ENCODE data around the gene IMP4. TPM values are rescaled to one million over a fixed set of nuclear protein-coding genes. Genes with fewer than 3 reads are reported as not detected.

The IMP4 gene
- total RNA-seq, 3 donors from 2014 or later = 94.7 to 114 (median 113) TPM

DNA sequence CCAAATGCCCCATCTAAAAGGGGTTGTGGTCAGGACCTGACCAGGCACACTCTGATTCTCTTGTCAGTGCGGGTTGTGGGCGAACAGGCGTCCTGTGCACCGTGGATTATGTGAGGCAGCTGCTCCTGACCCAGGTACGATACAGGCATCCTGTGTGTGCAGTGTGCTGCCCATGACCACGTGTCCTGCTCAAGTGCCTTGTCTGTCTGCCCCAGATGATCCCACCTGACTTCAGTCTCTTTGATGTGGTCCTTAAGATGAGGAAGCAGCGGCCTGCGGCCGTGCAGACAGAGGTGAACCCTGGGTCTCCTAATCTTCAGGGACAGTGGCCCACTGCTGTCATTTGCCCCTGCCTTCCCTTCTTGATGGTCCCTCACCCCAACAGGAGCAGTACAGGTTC is 27.8 kb downstream of the IMP4 start:
- no peaks in the 10 kb centered on the region for H3K9me3 ChIP-seq
- H3K4me1 ChIP-seq = peaks cover 0 to 7% of the 10 kb centered on the region in 2 donors
- TF ChIP-seq POLR2AphosphoS5 (IDR thresholded peaks at IDR 0.05) (no peak), POLR2A (IDR thresholded peaks at IDR 0.05) (no peak)
- TF ChIP-seq, protein P1, sequence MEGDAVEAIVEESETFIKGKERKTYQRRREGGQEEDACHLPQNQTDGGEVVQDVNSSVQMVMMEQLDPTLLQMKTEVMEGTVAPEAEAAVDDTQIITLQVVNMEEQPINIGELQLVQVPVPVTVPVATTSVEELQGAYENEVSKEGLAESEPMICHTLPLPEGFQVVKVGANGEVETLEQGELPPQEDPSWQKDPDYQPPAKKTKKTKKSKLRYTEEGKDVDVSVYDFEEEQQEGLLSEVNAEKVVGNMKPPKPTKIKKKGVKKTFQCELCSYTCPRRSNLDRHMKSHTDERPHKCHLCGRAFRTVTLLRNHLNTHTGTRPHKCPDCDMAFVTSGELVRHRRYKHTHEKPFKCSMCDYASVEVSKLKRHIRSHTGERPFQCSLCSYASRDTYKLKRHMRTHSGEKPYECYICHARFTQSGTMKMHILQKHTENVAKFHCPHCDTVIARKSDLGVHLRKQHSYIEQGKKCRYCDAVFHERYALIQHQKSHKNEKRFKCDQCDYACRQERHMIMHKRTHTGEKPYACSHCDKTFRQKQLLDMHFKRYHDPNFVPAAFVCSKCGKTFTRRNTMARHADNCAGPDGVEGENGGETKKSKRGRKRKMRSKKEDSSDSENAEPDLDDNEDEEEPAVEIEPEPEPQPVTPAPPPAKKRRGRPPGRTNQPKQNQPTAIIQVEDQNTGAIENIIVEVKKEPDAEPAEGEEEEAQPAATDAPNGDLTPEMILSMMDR (IDR thresholded peaks at IDR 0.05) = no peak
- intact Hi-C loops (cut with DNase I; ENCODE audit: low total_unique reads) = no loop called here
- DNase-seq (ENCODE audit: low spot score in 2 of 2) = no peak
- H3K27ac ChIP-seq = no peak overlapping the region
- H3K4me3 ChIP-seq = no peak overlapping the region
- H3K36me3 ChIP-seq = no peaks in the 10 kb centered on the region
- H3K27me3 ChIP-seq = no peaks in the 10 kb centered on the region

DNA sequence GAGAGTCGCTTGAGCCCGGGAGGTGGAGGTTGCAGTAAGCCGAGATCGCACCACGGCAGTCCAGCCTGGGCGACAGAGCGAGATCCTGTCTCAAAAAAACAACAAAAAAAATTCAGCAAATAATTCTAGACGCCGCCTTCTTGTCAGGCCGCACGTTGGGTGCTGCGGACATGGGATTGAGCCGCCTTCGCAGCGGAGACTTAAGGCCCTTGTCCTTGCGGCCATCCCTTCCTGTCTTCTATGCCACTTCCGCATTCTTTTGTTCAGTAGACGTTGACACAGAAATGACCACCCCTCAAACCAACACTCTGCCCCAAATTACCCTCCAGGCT is 29.0 kb downstream of the IMP4 start:
- Histone ChIP-seq H3K4me1 (peaks cover 0 to 7% of the 10 kb centered on the region in 2 donors), H3K27me3 (no peaks in the 10 kb centered on the region), H3K36me3 (no peaks in the 10 kb centered on the region), H3K9me3 (no peaks in the 10 kb centered on the region), H3K4me3 (peak overlapping the region; percentile 78 to 93 (median 89)), H3K27ac (peak overlapping the region; percentile 83 to 85)
- DNase-seq (ENCODE audit: low spot score in 2 of 2) = peak in 1 of 2 donors; percentile 29
- TF ChIP-seq POLR2AphosphoS5 (IDR thresholded peaks at IDR 0.05) = no peak
- TF ChIP-seq POLR2A (IDR thresholded peaks at IDR 0.05) = no peak
- TF ChIP-seq, protein P1 (IDR thresholded peaks at IDR 0.05) = no peak
- intact Hi-C loops (cut with DNase I; ENCODE audit: low total_unique reads) = no loop called here

DNA sequence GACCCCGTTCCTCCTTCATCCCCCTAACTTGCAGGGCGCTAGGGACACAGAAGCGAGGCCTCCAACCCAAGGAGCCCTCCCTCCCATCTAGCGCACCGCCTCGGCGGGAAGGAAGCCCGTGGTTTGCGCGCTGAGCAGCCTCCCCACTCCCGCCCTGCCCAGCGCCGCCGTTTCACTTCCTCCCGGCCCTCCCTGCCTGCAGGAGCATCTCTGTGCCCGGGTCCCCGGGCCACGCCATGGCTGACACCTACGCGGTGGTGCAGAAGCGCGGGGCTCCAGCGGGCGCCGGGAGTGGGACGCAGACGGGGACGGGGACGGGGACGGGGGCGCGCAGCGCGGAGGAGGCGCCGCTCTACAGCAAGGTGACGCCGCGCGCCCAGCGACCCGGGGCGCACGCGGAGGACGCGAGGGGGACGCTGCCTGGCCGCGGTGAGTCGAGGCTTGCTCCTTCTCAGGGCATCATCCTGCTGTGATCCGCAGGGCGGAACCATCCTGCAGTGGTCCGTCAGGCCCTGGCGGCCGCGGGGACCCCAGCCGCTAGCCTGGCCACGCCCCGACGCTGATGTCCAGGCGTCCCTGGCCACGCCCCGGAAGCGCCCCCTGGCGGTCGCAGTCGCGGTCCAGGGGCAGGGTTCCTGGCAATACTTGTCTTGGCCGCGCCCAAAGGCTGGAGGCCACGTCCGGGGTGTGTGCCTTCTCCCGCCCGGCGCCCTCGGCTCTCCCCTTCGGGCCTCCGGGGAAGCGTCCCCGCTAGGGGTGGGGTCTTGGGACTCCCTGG is 29.5 kb downstream of the IMP4 start:
- Histone ChIP-seq H3K4me1 (peaks cover 0 to 7% of the 10 kb centered on the region in 2 donors), H3K9me3 (no peaks in the 10 kb centered on the region), H3K36me3 (no peaks in the 10 kb centered on the region), H3K27ac (peak overlapping the region; percentile 83 to 85), H3K4me3 (peak overlapping the region; percentile 78 to 93 (median 89)), H3K27me3 (no peaks in the 10 kb centered on the region)
- intact Hi-C loops (cut with DNase I; ENCODE audit: low total_unique reads) = no loop called here
- peak; percentile 59 to 84 for DNase-seq (ENCODE audit: low spot score in 2 of 2)
- TF ChIP-seq POLR2A (IDR thresholded peaks at IDR 0.05) (peak; percentile 48), POLR2AphosphoS5 (IDR thresholded peaks at IDR 0.05) (peak; percentile 56 to 80 (median 61))
- TF ChIP-seq, protein P1 (IDR thresholded peaks at IDR 0.05) = peak; percentile 81 to 90 (median 85)

DNA sequence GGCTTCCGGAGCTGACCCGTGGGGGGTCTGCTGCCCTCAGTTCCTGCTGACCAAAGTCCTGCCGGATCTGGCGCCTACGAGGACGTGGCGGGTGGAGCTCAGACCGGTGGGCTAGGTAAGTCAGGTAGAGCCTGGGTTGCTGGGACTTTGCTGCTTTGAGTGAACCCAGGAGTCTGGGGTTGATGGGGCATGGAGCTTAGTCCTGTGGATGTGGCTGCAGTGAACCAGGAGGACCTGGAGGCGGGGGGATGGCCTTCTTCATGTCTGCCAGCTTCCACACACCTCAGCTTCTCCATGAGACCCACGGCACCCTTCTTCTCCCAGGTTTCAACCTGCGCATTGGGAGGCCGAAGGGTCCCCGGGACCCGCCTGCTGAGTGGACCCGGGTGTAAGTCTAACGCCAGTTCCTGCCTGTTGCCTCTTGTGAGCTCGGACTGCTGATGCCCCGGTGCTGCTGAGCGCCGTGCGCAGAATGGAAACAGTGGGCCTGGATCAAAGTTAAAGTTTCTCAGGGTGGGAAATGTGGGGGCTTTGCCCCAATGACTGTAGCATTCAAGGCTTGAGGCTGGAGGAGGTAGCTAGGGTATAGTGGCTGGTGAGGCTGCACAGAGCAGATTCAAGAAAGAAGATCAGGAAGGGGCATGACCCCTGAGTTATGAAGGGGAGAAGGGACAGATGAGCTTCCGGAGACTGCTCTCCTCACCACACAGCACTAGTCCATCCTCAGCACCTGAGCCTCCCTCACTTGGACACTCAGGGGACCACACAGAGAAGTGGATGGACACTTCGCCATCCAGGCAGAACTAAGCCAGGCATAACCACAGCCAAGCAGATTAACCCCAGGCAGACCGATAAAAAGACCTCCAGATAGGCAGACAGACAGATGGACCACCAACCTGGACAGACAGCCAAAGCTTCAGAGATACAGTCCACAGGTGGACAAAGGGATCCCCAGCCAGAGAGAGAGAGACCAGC is 30.4 kb downstream of the IMP4 start:
- H3K4me1 ChIP-seq = peaks cover 0 to 7% of the 10 kb centered on the region in 2 donors
- peak overlapping the region; percentile 78 to 93 (median 89) for H3K4me3 ChIP-seq
- intact Hi-C loops (cut with DNase I; ENCODE audit: low total_unique reads) = no loop called here
- peak overlapping the region; percentile 83 to 85 for H3K27ac ChIP-seq
- no peaks in the 10 kb centered on the region for H3K36me3 ChIP-seq
- no peaks in the 10 kb centered on the region for H3K9me3 ChIP-seq
- DNase-seq (ENCODE audit: low spot score in 2 of 2) = no peak
- TF ChIP-seq POLR2AphosphoS5 (IDR thresholded peaks at IDR 0.05) = no peak
- TF ChIP-seq POLR2A (IDR thresholded peaks at IDR 0.05) = no peak
- TF ChIP-seq, protein P1 (IDR thresholded peaks at IDR 0.05) = no peak
- H3K27me3 ChIP-seq = no peaks in the 10 kb centered on the region

All from breast epithelium (tissue), 4 donors.